ENCODE results near the gene ZNF76. TPM values are rescaled to one million over a fixed set of nuclear protein-coding genes. Genes with fewer than 3 reads are reported as not detected.

The ZNF76 gene
- total RNA-seq, 1 experiment from 2014 or later, result 39.9 TPM

- Histone ChIP-seq H3K36me3 (ENCODE audit: low read depth) (no peaks in the 10 kb centered on the region), H3K9me3 (ENCODE audit: insufficient read depth, low read depth) (no peaks in the 10 kb centered on the region), H3K9me2 (ENCODE audit: insufficient read depth) (no peaks in the 10 kb centered on the region), H3K79me2 (ENCODE audit: low read depth) (no peaks in the 10 kb centered on the region), H3F3A (ENCODE audit: insufficient read depth, low read depth) (no peaks in the 10 kb centered on the region), H4K20me1 (ENCODE audit: insufficient read depth) (no peaks in the 10 kb centered on the region), H3K4me1 (replicated peaks; ENCODE audit: insufficient read depth) (no peaks in the 10 kb centered on the region), H3K4me2 (no peak overlapping the region), H3K27ac (no peak overlapping the region), H2AFZ (no peak overlapping the region), H3K27me3 (ENCODE audit: insufficient read depth, low read depth) (no peaks in the 10 kb centered on the region), H3K4me3 (no peak overlapping the region)
- CTCF ChIA-PET, result no interaction called here
- POLR2A ChIA-PET (ENCODE audit: unreplicated experiment), result interaction anchor here (0.5 kb wide), 1 partner anchor 425 kb away, joined by 4 read pairs; the partner anchor contains the start of gene TAF11
- BruUV-seq (replicated peaks), result no TSS peak
- TF ChIP-seq CTCF (conservative IDR thresholded peaks at IDR 0.05) (no peak), EZH2 (IDR thresholded peaks at IDR 0.05; ENCODE audit: low read depth) (no peak)
- intact Hi-C loops (cut with micrococcal nuclease; ENCODE audit: unreplicated experiment), result no loop called here
- DNase-seq, result no peak
Measured at GRCh38 chr6:35312807-35313206, 53.3 kb downstream of the ZNF76 start.

- no peaks in the 10 kb centered on the region for H3K9me2 ChIP-seq (ENCODE audit: insufficient read depth)
- no peaks in the 10 kb centered on the region for H3K4me1 ChIP-seq (replicated peaks; ENCODE audit: insufficient read depth)
- ChIA-PET POLR2A (ENCODE audit: unreplicated experiment) (interaction anchor here (0.6 kb wide), 2 partner anchors 24 to 154 kb away, joined by 4 to 18 read pairs; no protein-coding TSS in a partner anchor), CTCF (interaction anchor here (0.6 kb wide), 1 partner anchor 51 kb away, joined by 8 read pairs; no protein-coding TSS in a partner anchor)
- H3K9me3 ChIP-seq (ENCODE audit: insufficient read depth, low read depth), result no peaks in the 10 kb centered on the region
- no peaks in the 10 kb centered on the region for H3K79me2 ChIP-seq (ENCODE audit: low read depth)
- H3K36me3 ChIP-seq (ENCODE audit: low read depth), result no peaks in the 10 kb centered on the region
- TF ChIP-seq CTCF (conservative IDR thresholded peaks at IDR 0.05) (no peak), EZH2 (IDR thresholded peaks at IDR 0.05; ENCODE audit: low read depth) (no peak)
- H3K4me3 ChIP-seq, result no peak overlapping the region
- intact Hi-C loops (cut with micrococcal nuclease; ENCODE audit: unreplicated experiment), result no loop called here
- no TSS peak for BruUV-seq (replicated peaks)
- H3K27me3 ChIP-seq (ENCODE audit: insufficient read depth, low read depth), result no peaks in the 10 kb centered on the region
- no peak for DNase-seq
- H3F3A ChIP-seq (ENCODE audit: insufficient read depth, low read depth), result no peaks in the 10 kb centered on the region
- H2AFZ ChIP-seq, result no peak overlapping the region
- H3K4me2 ChIP-seq, result no peak overlapping the region
- no peaks in the 10 kb centered on the region for H4K20me1 ChIP-seq (ENCODE audit: insufficient read depth)
- H3K27ac ChIP-seq, result no peak overlapping the region
Measured at GRCh38 chr6:35317483-35318195, 58.1 kb downstream of the ZNF76 start.

- no peak overlapping the region for H3K27ac ChIP-seq
- CTCF ChIA-PET, result interaction anchor here (0.6 kb wide), 2 partner anchors 50 to 136 kb away, joined by 3 to 8 read pairs; no protein-coding TSS in a partner anchor
Measured at GRCh38 chr6:35318196-35319171, 58.9 kb downstream of the ZNF76 start.

More at GRCh38 chr6:35318196-35319171, 58.9 kb downstream of the ZNF76 start:
- POLR2A ChIA-PET (ENCODE audit: unreplicated experiment), result interaction anchor here (0.6 to 0.7 kb wide), 4 partner anchors 23 to 309 kb away, joined by 3 to 18 read pairs (median 4); no protein-coding TSS in a partner anchor
- no peaks in the 10 kb centered on the region for H3K4me1 ChIP-seq (replicated peaks; ENCODE audit: insufficient read depth)
- no TSS peak for BruUV-seq (replicated peaks)
- no peaks in the 10 kb centered on the region for H3K9me3 ChIP-seq (ENCODE audit: insufficient read depth, low read depth)
- intact Hi-C loops (cut with micrococcal nuclease; ENCODE audit: unreplicated experiment), result no loop called here
- H3K9me2 ChIP-seq (ENCODE audit: insufficient read depth), result no peaks in the 10 kb centered on the region
- no peaks in the 10 kb centered on the region for H3K79me2 ChIP-seq (ENCODE audit: low read depth)
- DNase-seq, result peak in 1 of 2 experiments; percentile 83
- no peak overlapping the region for H3K4me3 ChIP-seq
- H3K4me2 ChIP-seq, result no peak overlapping the region
- H3K27me3 ChIP-seq (ENCODE audit: insufficient read depth, low read depth), result no peaks in the 10 kb centered on the region
- no peak overlapping the region for H2AFZ ChIP-seq
- no peaks in the 10 kb centered on the region for H4K20me1 ChIP-seq (ENCODE audit: insufficient read depth)
- no peak for TF ChIP-seq EZH2 (IDR thresholded peaks at IDR 0.05; ENCODE audit: low read depth)
- no peak for TF ChIP-seq CTCF (conservative IDR thresholded peaks at IDR 0.05)
- H3K36me3 ChIP-seq (ENCODE audit: low read depth), result no peaks in the 10 kb centered on the region
- H3F3A ChIP-seq (ENCODE audit: insufficient read depth, low read depth), result no peaks in the 10 kb centered on the region
